HG02840 (cell line): ENCODE measurements around the gene ALKBH2.
"Not testable (repeated sequence)": the region's sequence is repeated elsewhere in the genome, so short reads cannot be mapped to it uniquely, and the experiment has no call there.

Experiments used
- ATAC-seq: cut with Tn5 transposase; IDR thresholded peaks from one replicate; pipeline ENCODE4 v1.9.1; 2021; ENCODE audit warnings: mild to moderate bottlenecking, moderate library complexity, moderate number of reproducible peaks; ENCODE audit not compliant: unreplicated experiment, low FRiP score

ALKBH2 gene

GRCh38 chr12:109082751-109083150 lies 10.5 kb downstream of the ALKBH2 start:
- ATAC-seq, result no peak

- ATAC-seq, result no peak
These were observed 18.4 kb downstream of the ALKBH2 start for GRCh38 chr12:109074866-109075265.

- ATAC-seq, result no peak
These were observed 23.7 kb downstream of the ALKBH2 start for GRCh38 chr12:109069307-109070271.

GRCh38 chr12:109065853-109066193 lies 27.4 kb downstream of the ALKBH2 start:
- ATAC-seq, result no peak

- ATAC-seq, result no peak
These were observed 28.0 kb downstream of the ALKBH2 start for GRCh38 chr12:109065154-109065852.

- no peak for ATAC-seq
These were observed 29.1 kb downstream of the ALKBH2 start for GRCh38 chr12:109064143-109064542.

- ATAC-seq, result no peak
These were observed 34.5 kb downstream of the ALKBH2 start for GRCh38 chr12:109058773-109059172.

GRCh38 chr12:109057376-109057775 lies 35.9 kb downstream of the ALKBH2 start:
- ATAC-seq, result no peak

GRCh38 chr12:109056891-109057290 lies 36.4 kb downstream of the ALKBH2 start:
- no peak for ATAC-seq

- no peak for ATAC-seq
These were observed 38.8 kb downstream of the ALKBH2 start for GRCh38 chr12:109054520-109054919.

- ATAC-seq, result not testable (repeated sequence)
These were observed 39.2 kb downstream of the ALKBH2 start for GRCh38 chr12:109054124-109054513.

- no peak for ATAC-seq
These were observed 39.7 kb downstream of the ALKBH2 start for GRCh38 chr12:109053382-109054123.

- peak; percentile 67 for ATAC-seq
These were observed 40.6 kb downstream of the ALKBH2 start, which contains the start of gene USP30 for GRCh38 chr12:109052414-109053323. TSS of gene USP30 (plus strand) at chr12:109052576. CDS start at chr12:109052679, 103 bp downstream.

- no peak for ATAC-seq
These were observed 41.2 kb downstream of the ALKBH2 start for GRCh38 chr12:109052097-109052413.

GRCh38 chr12:109049794-109050193 lies 43.5 kb downstream of the ALKBH2 start:
- not testable (repeated sequence) for ATAC-seq

GRCh38 chr12:109048706-109049105 lies 44.6 kb downstream of the ALKBH2 start:
- not testable (repeated sequence) for ATAC-seq

GRCh38 chr12:109047081-109047805 lies 46.0 kb downstream of the ALKBH2 start:
- ATAC-seq, result no peak

GRCh38 chr12:109044241-109044640 lies 49.0 kb downstream of the ALKBH2 start:
- ATAC-seq, result no peak
